Activated CD4-positive, alpha-beta T cell treated with anti-CD3 and anti-CD28 coated beads, Interleukin-2, amount 50 U/mL, for 16 hours (primary cell): ENCODE results near the gene SLC35G3.
"Not testable (repeated sequence)": the region's sequence is repeated elsewhere in the genome, so short reads cannot be mapped to it uniquely, and the experiment has no call there.

Experiments
- DNase-seq: peaks from one replicate; pipeline ENCODE4 v3.0.0-alpha.2; 2020

The SLC35G3 gene

GRCh38 chr17:35194001-35194400 is at the start of gene SLC35G3:
Gene SLC35G3 (minus strand): TSS chr17:35194393. CDS start chr17:35194307, 86 bp downstream.
- not testable (repeated sequence) for DNase-seq

- DNase-seq, result peak; percentile 61
Measured at GRCh38 chr17:35243561-35244340, 49.6 kb upstream of the SLC35G3 start.

GRCh38 chr17:35242805-35243560 is 48.8 kb upstream of the SLC35G3 start, which contains the start of gene SLFN5:
Gene SLFN5 (plus strand): TSS chr17:35243072. CDS start chr17:35258691, 15,619 bp downstream.
- DNase-seq, result peak; percentile 95

- DNase-seq, result peak; percentile 94
Measured at GRCh38 chr17:35242158-35242804, 48.1 kb upstream of the SLC35G3 start.

GRCh38 chr17:35241520-35241919 is 47.3 kb upstream of the SLC35G3 start:
- peak; percentile 21 for DNase-seq

- DNase-seq, result no peak
Measured at GRCh38 chr17:35240861-35241260, 46.7 kb upstream of the SLC35G3 start.

- DNase-seq, result no peak
Measured at GRCh38 chr17:35239823-35240222, 45.6 kb upstream of the SLC35G3 start.

- peak; percentile 39 for DNase-seq
Measured at GRCh38 chr17:35238821-35239220, 44.6 kb upstream of the SLC35G3 start.

- DNase-seq, result no peak
Measured at GRCh38 chr17:35236821-35237220, 42.6 kb upstream of the SLC35G3 start.

GRCh38 chr17:35235917-35236316 is 41.7 kb upstream of the SLC35G3 start:
- no peak for DNase-seq

- no peak for DNase-seq
Measured at GRCh38 chr17:35235289-35235688, 41.1 kb upstream of the SLC35G3 start.

- DNase-seq, result not testable (repeated sequence)
Measured at GRCh38 chr17:35234315-35234714, 40.1 kb upstream of the SLC35G3 start.

- DNase-seq, result no peak
Measured at GRCh38 chr17:35229638-35230037, 35.4 kb upstream of the SLC35G3 start.

- no peak for DNase-seq
Measured at GRCh38 chr17:35227546-35227945, 33.4 kb upstream of the SLC35G3 start.

- no peak for DNase-seq
Measured at GRCh38 chr17:35224436-35224835, 30.2 kb upstream of the SLC35G3 start.

GRCh38 chr17:35222452-35222851 is 28.3 kb upstream of the SLC35G3 start:
- DNase-seq, result no peak

GRCh38 chr17:35218915-35219314 is 24.7 kb upstream of the SLC35G3 start:
- DNase-seq, result peak; percentile 26

GRCh38 chr17:35217107-35217506 is 22.9 kb upstream of the SLC35G3 start:
- DNase-seq, result no peak

- DNase-seq, result peak; percentile 81
Measured at GRCh38 chr17:35214631-35215273, 20.6 kb upstream of the SLC35G3 start.

- DNase-seq, result peak; percentile 88
Measured at GRCh38 chr17:35214192-35214591, 20.0 kb upstream of the SLC35G3 start.

- DNase-seq, result peak; percentile 25
Measured at GRCh38 chr17:35213412-35213940, 19.3 kb upstream of the SLC35G3 start.

- DNase-seq, result peak; percentile 30
Measured at GRCh38 chr17:35212668-35213067, 18.5 kb upstream of the SLC35G3 start.

GRCh38 chr17:35210741-35211140 is 16.5 kb upstream of the SLC35G3 start:
- DNase-seq, result no peak
